A549 (cell line): ENCODE measurements around the gene CILP2.

ENCODE experiments used
- BHLHE40 ChIP-seq: IDR thresholded peaks from 2 replicates; pipeline ENCODE4 v1.6.1; 2012; ENCODE audit warnings: low read depth, low read length, inconsistent platforms
- CHD2 ChIP-seq: fragments of 150-350 bp; IDR thresholded peaks from 2 replicates; pipeline ENCODE4 v1.6.1; 2014; ENCODE audit warnings: low read length; ENCODE audit not compliant: partially characterized antibody
- CHD4 ChIP-seq: fragments of 200-600 bp; sonication (generic); IDR thresholded peaks from 2 replicates; pipeline ENCODE4 v1.6.1; 2016; ENCODE audit warnings: antibody characterized with exemption, mild to moderate bottlenecking, borderline replicate concordance
- CTCF ChIP-seq: fragments of >200 bp; sonication (Bioruptor Twin); formaldehyde crosslinking; IDR thresholded peaks from 3 replicates; pipeline ENCODE4 v1.5.1; 2016
- EHMT2 ChIP-seq: fragments of 200-600 bp; sonication (generic); IDR thresholded peaks from 2 replicates; pipeline ENCODE4 v1.6.1; 2016; ENCODE audit warnings: antibody characterized with exemption, low read depth, mild to moderate bottlenecking, moderate library complexity
- ESRRA ChIP-seq: fragments of 150-350 bp; IDR thresholded peaks from 2 replicates; pipeline ENCODE4 v1.6.1; 2014; ENCODE audit warnings: mild to moderate bottlenecking, low read length, borderline replicate concordance
- HDAC2 ChIP-seq: fragments of 200-600 bp; sonication (generic); IDR thresholded peaks from 2 replicates; pipeline ENCODE4 v1.6.1; 2016
- KDM1A ChIP-seq: fragments of 200-600 bp; sonication (generic); IDR thresholded peaks from 2 replicates; pipeline ENCODE4 v1.6.1; 2016; ENCODE audit warnings: low read depth, mild to moderate bottlenecking
- MAX ChIP-seq: IDR thresholded peaks from 2 replicates; pipeline ENCODE4 v1.6.1; 2012
- POLR2A ChIP-seq: IDR thresholded peaks from 2 replicates; pipeline ENCODE4 v1.6.1; 2012; ENCODE audit warnings: mild to moderate bottlenecking, low read length
- RFX5 ChIP-seq: fragments of 450-650 bp; IDR thresholded peaks from 2 replicates; pipeline ENCODE4 v1.7.1; 2014; ENCODE audit warnings: antibody characterized with exemption, mild to moderate bottlenecking, moderate library complexity
- RNF2 ChIP-seq: fragments of 200-600 bp; sonication (generic); IDR thresholded peaks from 2 replicates; pipeline ENCODE4 v1.6.1; 2016; ENCODE audit warnings: low read depth, mild to moderate bottlenecking, antibody characterized with exemption, moderate library complexity, borderline replicate concordance
- ZFP36 ChIP-seq: fragments of 450-650 bp; IDR thresholded peaks from 2 replicates; pipeline ENCODE4 v1.6.1; 2014; ENCODE audit warnings: borderline replicate concordance; ENCODE audit not compliant: partially characterized antibody

GRCh38 chr19:19540064-19540714, 2.1 kb downstream of the CILP2 start:
- TF ChIP-seq CTCF (no peak), BHLHE40 (no peak), ESRRA (no peak), RFX5 (no peak), EHMT2 (no peak), CHD4 (no peak), CHD2 (no peak), KDM1A (no peak), POLR2A (no peak), ZFP36 (no peak), RNF2 (no peak), MAX (no peak), HDAC2 (no peak)
